Measurements from ENCODE around the gene GLTP. TPM values are rescaled to one million over a fixed set of nuclear protein-coding genes. Genes with fewer than 3 reads are reported as not detected.

GLTP gene
- total and polyA plus RNA-seq, 4 donors = 60.5 to 80.4 (median 71.0) TPM

- Histone ChIP-seq H3K27me3 (ENCODE audit: control insufficient read depth, insufficient read depth, low read length) (no peaks in the 10 kb centered on the region), H3K27ac (ENCODE audit: low read depth, low read length) (no peak overlapping the region), H3K9me3 (ENCODE audit: control insufficient read depth, insufficient read depth, low read length) (no peaks in the 10 kb centered on the region), H3K4me1 (ENCODE audit: control insufficient read depth, insufficient read depth, low read length) (no peaks in the 10 kb centered on the region), H3K36me3 (ENCODE audit: control insufficient read depth, insufficient read depth, low read length) (peaks cover 50% of the 10 kb centered on the region), H3K4me3 (ENCODE audit: low read depth, low read length) (no peak overlapping the region)
- DNase-seq (ENCODE audit: low read depth in 4 of 6, low spot score in 6 of 6) = no peak
- 85% methylated on average over 4 of the region's 5 CpGs for WGBS (ENCODE audit: insufficient coverage)
Measured at GRCh38 chr12:109923038-109923437, 42.7 kb upstream of the GLTP start.

DNA sequence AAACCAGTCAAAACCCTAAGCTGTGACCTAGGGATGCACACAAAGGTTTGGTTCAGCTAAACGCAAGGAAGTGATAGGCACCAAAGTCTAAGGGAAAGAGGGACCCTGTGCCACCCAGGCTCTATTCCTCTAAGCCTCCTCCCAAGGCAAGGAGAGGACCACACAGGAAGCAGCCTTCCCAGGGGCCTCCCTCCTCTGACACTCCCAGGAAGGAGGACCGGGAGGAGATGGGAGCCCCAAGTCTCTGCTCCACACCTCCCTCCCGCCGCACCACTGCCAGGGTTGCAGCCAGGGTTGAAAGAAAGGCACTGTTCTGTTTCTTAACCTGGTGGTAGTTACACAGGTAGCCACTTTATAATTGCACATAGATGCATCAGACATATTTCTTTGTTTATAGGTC lies 41.6 kb upstream of the GLTP start:
- DNase-seq (ENCODE audit: low read depth in 4 of 6, low spot score in 6 of 6) = no peak

GRCh38 chr12:109920261-109920780 lies 40.0 kb upstream of the GLTP start:
- no peaks in the 10 kb centered on the region for H3K9me3 ChIP-seq (ENCODE audit: control insufficient read depth, insufficient read depth, low read length)
- DNase-seq (ENCODE audit: low read depth in 4 of 6, low spot score in 6 of 6) = no peak
- no peaks in the 10 kb centered on the region for H3K27me3 ChIP-seq (ENCODE audit: control insufficient read depth, insufficient read depth, low read length)
- no peaks in the 10 kb centered on the region for H3K4me1 ChIP-seq (ENCODE audit: control insufficient read depth, insufficient read depth, low read length)
- 83% methylated on average over 11 of the region's 11 CpGs for WGBS (ENCODE audit: insufficient coverage)
- H3K27ac ChIP-seq (ENCODE audit: low read depth, low read length) = no peak overlapping the region
- H3K36me3 ChIP-seq (ENCODE audit: control insufficient read depth, insufficient read depth, low read length) = peaks cover 48% of the 10 kb centered on the region
- H3K4me3 ChIP-seq (ENCODE audit: low read depth, low read length) = no peak overlapping the region

More for the DNA sequence above, 41.6 kb upstream of the GLTP start:
- WGBS (ENCODE audit: insufficient coverage) = 63% methylated on average over 1 of the region's 4 CpGs
- Histone ChIP-seq H3K27ac (ENCODE audit: low read depth, low read length) (no peak overlapping the region), H3K27me3 (ENCODE audit: control insufficient read depth, insufficient read depth, low read length) (no peaks in the 10 kb centered on the region), H3K9me3 (ENCODE audit: control insufficient read depth, insufficient read depth, low read length) (no peaks in the 10 kb centered on the region), H3K4me1 (ENCODE audit: control insufficient read depth, insufficient read depth, low read length) (no peaks in the 10 kb centered on the region), H3K4me3 (ENCODE audit: low read depth, low read length) (no peak overlapping the region), H3K36me3 (ENCODE audit: control insufficient read depth, insufficient read depth, low read length) (peaks cover 52% of the 10 kb centered on the region)

- no peak for DNase-seq (ENCODE audit: low read depth in 4 of 6, low spot score in 6 of 6)
- Histone ChIP-seq H3K4me1 (ENCODE audit: control insufficient read depth, insufficient read depth, low read length) (no peaks in the 10 kb centered on the region), H3K36me3 (ENCODE audit: control insufficient read depth, insufficient read depth, low read length) (peaks cover 51% of the 10 kb centered on the region), H3K4me3 (ENCODE audit: low read depth, low read length) (no peak overlapping the region), H3K27me3 (ENCODE audit: control insufficient read depth, insufficient read depth, low read length) (no peaks in the 10 kb centered on the region), H3K27ac (ENCODE audit: low read depth, low read length) (no peak overlapping the region), H3K9me3 (ENCODE audit: control insufficient read depth, insufficient read depth, low read length) (no peaks in the 10 kb centered on the region)
- WGBS (ENCODE audit: insufficient coverage) = 93% methylated on average over 5 of the region's 10 CpGs
Measured at GRCh38 chr12:109919456-109919855, 39.1 kb upstream of the GLTP start.

DNA sequence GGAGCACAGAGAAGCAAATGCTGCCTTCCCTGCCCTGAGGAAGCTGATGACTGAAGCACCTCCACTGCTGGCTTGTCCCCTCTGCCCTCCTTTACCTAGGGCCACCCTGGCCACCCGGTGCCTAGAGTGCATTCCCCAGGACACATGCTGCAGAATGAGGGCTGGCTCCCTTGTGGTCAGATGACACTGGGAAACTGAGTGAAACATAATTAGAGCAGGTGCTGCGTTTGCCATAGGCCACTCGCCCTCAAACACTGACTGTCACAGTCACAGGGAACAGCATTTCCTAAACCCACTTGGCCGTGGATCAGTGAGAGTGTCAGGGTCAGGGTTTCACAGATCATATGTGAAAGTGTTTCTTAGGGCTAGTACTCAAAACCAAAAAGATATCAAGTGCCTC lies 35.7 kb upstream of the GLTP start:
- no peaks in the 10 kb centered on the region for H3K9me3 ChIP-seq (ENCODE audit: control insufficient read depth, insufficient read depth, low read length)
- no peaks in the 10 kb centered on the region for H3K27me3 ChIP-seq (ENCODE audit: control insufficient read depth, insufficient read depth, low read length)
- WGBS (ENCODE audit: insufficient coverage) = 100% methylated on average over 3 of the region's 4 CpGs
- DNase-seq (ENCODE audit: low read depth in 4 of 6, low spot score in 6 of 6) = no peak
- H3K27ac ChIP-seq (ENCODE audit: low read depth, low read length) = no peak overlapping the region
- H3K36me3 ChIP-seq (ENCODE audit: control insufficient read depth, insufficient read depth, low read length) = peaks cover 66% of the 10 kb centered on the region
- H3K4me3 ChIP-seq (ENCODE audit: low read depth, low read length) = no peak overlapping the region
- no peaks in the 10 kb centered on the region for H3K4me1 ChIP-seq (ENCODE audit: control insufficient read depth, insufficient read depth, low read length)

- no peak overlapping the region for H3K4me3 ChIP-seq (ENCODE audit: low read depth, low read length)
- H3K4me1 ChIP-seq (ENCODE audit: control insufficient read depth, insufficient read depth, low read length) = no peaks in the 10 kb centered on the region
- H3K27ac ChIP-seq (ENCODE audit: low read depth, low read length) = no peak overlapping the region
- H3K9me3 ChIP-seq (ENCODE audit: control insufficient read depth, insufficient read depth, low read length) = no peaks in the 10 kb centered on the region
- no peak for DNase-seq (ENCODE audit: low read depth in 4 of 6, low spot score in 6 of 6)
- no peaks in the 10 kb centered on the region for H3K27me3 ChIP-seq (ENCODE audit: control insufficient read depth, insufficient read depth, low read length)
- 90% methylated on average over 22 of the region's 26 CpGs for WGBS (ENCODE audit: insufficient coverage)
- peaks cover 70% of the 10 kb centered on the region for H3K36me3 ChIP-seq (ENCODE audit: control insufficient read depth, insufficient read depth, low read length)
Measured at GRCh38 chr12:109915171-109916040, 35.1 kb upstream of the GLTP start.

DNA sequence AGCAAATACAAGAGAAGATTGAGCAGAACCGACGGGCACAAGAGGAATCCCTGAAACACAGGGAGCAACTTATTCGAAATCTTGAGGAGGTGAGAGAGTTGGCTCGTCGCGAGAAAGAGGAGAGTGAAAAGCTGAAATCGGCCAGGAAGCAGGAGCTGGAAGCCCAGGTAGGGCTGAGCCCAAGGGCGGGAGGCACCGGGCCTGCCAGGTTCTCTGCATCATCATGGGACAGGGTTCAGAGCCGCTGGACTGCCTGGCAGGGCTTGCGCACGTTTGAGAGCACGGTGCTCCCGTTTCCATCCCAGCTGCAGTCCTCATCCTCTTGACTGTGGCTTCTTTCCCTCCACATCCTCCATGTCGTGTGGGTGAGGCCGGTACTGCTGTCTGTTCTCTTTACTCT lies 34.1 kb upstream of the GLTP start:
- peaks cover 76% of the 10 kb centered on the region for H3K36me3 ChIP-seq (ENCODE audit: control insufficient read depth, insufficient read depth, low read length)
- no peaks in the 10 kb centered on the region for H3K4me1 ChIP-seq (ENCODE audit: control insufficient read depth, insufficient read depth, low read length)
- WGBS (ENCODE audit: insufficient coverage) = 95% methylated on average over 16 of the region's 16 CpGs
- H3K9me3 ChIP-seq (ENCODE audit: control insufficient read depth, insufficient read depth, low read length) = no peaks in the 10 kb centered on the region
- H3K4me3 ChIP-seq (ENCODE audit: low read depth, low read length) = no peak overlapping the region
- DNase-seq (ENCODE audit: low read depth in 4 of 6, low spot score in 6 of 6) = no peak
- no peaks in the 10 kb centered on the region for H3K27me3 ChIP-seq (ENCODE audit: control insufficient read depth, insufficient read depth, low read length)
- no peak overlapping the region for H3K27ac ChIP-seq (ENCODE audit: low read depth, low read length)

DNA sequence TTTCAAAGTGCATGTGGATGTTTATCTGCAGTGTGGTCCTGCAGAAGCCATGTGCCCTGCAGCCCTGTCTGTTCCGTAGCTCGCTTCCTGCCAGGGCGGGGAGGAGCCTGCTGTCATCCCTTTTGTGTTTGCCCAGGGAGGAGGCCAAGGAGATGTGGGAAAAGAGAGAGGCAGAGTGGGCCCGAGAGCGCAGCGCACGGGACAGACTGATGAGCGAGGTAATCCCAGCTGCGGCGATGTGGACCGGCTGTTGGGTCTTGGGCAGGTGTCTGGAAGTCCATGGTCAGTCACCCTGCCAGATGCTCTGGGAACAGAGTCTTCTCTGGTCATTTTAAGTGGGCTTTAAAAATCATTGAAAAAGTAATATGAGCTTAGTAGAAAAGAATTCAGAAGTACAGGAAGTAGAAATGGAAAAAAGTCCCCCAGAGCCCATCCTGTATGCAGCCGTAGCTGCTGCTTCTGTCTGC lies 32.5 kb upstream of the GLTP start:
- 71% methylated on average over 11 of the region's 12 CpGs for WGBS (ENCODE audit: insufficient coverage)
- H3K27me3 ChIP-seq (ENCODE audit: control insufficient read depth, insufficient read depth, low read length) = no peaks in the 10 kb centered on the region
- DNase-seq (ENCODE audit: low read depth in 4 of 6, low spot score in 6 of 6) = no peak
- H3K27ac ChIP-seq (ENCODE audit: low read depth, low read length) = no peak overlapping the region
- no peaks in the 10 kb centered on the region for H3K4me1 ChIP-seq (ENCODE audit: control insufficient read depth, insufficient read depth, low read length)
- H3K9me3 ChIP-seq (ENCODE audit: control insufficient read depth, insufficient read depth, low read length) = no peaks in the 10 kb centered on the region
- no peak overlapping the region for H3K4me3 ChIP-seq (ENCODE audit: low read depth, low read length)
- peaks cover 75% of the 10 kb centered on the region for H3K36me3 ChIP-seq (ENCODE audit: control insufficient read depth, insufficient read depth, low read length)

- no peak for DNase-seq (ENCODE audit: low read depth in 4 of 6, low spot score in 6 of 6)
- no peak overlapping the region for H3K27ac ChIP-seq (ENCODE audit: low read depth, low read length)
- H3K27me3 ChIP-seq (ENCODE audit: control insufficient read depth, insufficient read depth, low read length) = no peaks in the 10 kb centered on the region
- H3K36me3 ChIP-seq (ENCODE audit: control insufficient read depth, insufficient read depth, low read length) = peaks cover 86% of the 10 kb centered on the region
- no peaks in the 10 kb centered on the region for H3K9me3 ChIP-seq (ENCODE audit: control insufficient read depth, insufficient read depth, low read length)
- 54% methylated on average over 12 of the region's 12 CpGs for WGBS (ENCODE audit: insufficient coverage)
- H3K4me3 ChIP-seq (ENCODE audit: low read depth, low read length) = no peak overlapping the region
- no peaks in the 10 kb centered on the region for H3K4me1 ChIP-seq (ENCODE audit: control insufficient read depth, insufficient read depth, low read length)
Measured at GRCh38 chr12:109910969-109911348, 30.6 kb upstream of the GLTP start.

All from spinal cord (tissue), 10 donors.